HG03565 (cell line): ENCODE data around the gene SRBD1.

ENCODE experiments used
- ATAC-seq: cut with Tn5 transposase; IDR thresholded peaks from one replicate; pipeline ENCODE4 v1.9.1; 2021; ENCODE audit warnings: mild to moderate bottlenecking, moderate library complexity; ENCODE audit not compliant: unreplicated experiment

Gene SRBD1

GRCh38 chr2:45388541-45389100 is 222.4 kb downstream of the SRBD1 start:
- ATAC-seq, result no peak

GRCh38 chr2:45382744-45383143 is 228.3 kb downstream of the SRBD1 start:
- ATAC-seq, result no peak

DNA sequence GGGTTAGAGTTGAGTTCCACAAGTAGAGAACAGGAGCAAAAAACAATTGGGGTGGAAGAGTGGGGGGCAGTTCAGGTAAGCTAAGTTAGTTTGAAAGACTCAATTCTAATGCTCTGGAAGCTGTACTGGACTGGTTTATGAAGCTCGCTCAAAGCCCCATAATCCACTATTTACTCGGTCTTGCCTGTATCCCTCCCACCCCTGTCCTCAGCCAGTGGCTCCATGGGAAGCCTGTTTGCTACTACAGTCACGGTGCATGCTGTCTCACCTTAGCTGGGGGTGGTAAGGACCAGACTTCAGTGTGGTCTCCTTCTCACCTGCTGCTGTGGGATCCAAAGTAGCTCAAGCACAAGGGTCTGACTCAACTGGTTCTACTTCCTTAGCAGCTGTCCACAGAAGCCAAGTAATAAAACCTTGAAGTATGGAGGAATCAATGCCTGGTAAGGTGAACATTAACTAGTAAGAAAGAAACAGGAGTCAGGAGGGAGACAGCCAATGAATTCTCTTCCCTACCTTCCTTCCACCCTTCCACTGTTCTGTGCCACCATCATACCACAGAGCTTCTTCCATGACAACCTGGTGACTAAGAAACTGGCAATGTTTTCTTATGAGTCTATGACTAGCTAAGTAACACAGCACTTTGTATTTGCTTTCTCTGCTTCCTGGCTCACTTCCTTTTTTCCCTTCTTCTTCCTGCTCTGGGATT is 230.8 kb downstream of the SRBD1 start:
- ATAC-seq, result no peak

DNA sequence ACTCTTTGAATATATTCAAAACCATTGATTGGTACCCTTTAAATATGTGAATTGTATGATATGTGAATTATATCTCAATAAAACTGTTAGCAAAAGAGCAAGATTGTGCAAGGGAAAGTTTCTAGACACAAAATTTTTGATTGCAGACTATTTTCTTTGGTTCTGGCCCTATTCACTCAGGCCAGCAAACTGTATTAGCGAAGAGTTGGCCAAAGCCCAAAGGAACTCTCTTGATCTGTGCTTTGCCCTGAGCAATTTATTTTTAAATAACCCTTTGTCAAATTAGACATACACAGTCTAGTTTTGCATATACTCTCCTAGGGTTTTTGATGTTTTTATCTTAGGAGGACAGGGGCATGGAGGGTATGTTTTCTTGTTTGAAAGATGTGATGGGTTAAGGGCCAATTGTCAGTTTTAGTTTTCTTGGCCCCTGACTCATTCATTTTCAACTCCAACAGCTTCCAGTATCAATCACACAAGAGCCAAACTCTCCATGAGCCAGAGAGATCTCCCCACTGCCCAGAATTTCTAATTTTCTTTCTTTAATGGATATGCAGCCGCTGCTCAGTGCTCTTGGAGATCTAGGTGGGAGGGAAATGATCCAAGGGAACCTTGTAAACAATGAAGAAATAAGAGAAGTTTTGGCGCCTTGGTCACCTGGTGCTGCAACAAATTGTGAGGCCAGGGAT is 231.5 kb downstream of the SRBD1 start:
- ATAC-seq, result no peak

DNA sequence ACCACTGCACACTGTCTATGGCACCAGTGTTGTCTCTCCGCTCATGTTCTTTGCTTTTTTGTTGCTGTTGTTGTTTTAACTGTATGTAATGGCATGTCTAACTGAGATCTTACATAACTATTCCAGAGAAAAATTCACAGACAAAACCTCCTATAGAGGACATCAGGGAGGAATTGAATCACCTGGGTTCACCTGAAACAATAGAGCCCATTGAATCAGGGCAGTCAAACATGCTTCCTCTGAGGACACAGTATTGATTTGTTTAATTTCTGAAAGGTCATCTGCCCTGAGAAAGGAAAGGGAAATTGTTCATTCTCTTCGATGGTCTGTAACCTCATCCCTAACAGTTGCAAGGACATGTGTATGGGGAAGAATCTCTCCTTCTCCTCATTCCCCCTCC is 237.5 kb downstream of the SRBD1 start:
- no peak for ATAC-seq

DNA sequence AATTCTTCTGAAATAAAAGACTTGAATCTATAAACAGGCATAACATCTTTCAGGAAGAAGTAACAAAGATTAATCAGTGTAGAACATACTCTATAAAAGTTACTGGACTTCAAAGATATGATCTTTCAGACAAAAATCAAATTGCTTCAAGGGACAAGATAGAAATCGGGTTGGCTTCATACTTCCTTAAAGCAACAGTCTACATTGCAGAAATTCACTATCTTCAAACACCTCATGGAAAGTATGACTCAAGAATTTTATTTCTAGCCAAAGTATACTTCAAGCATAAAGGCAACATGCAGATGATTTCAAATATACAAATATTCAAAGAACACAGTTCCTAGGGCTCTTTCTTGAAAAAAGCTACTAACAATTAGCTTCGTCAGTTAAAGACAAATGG is 240.7 kb downstream of the SRBD1 start:
- no peak for ATAC-seq

- no peak for ATAC-seq
Observed at GRCh38 chr2:45368792-45369191, 242.3 kb downstream of the SRBD1 start.

DNA sequence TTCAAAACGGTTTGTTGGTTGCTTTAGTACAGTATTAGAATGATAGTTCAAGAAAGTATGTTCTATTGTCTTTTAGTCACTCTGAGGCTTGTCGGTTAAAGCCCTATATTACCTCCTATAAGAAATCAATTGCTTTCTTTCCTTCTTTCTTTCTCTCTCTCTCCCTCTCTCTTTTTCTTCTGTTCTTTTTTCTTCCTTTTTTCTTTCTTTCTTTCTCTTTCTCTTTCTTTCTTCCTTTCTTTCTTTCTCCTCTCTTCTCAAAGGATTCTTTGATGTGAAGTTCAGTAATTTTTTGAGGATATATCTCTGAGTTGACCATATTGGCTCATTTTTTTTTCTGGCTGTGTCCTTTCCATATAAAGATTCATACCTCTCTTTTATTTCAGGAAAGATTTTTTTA is 249.4 kb downstream of the SRBD1 start:
- no peak for ATAC-seq

DNA sequence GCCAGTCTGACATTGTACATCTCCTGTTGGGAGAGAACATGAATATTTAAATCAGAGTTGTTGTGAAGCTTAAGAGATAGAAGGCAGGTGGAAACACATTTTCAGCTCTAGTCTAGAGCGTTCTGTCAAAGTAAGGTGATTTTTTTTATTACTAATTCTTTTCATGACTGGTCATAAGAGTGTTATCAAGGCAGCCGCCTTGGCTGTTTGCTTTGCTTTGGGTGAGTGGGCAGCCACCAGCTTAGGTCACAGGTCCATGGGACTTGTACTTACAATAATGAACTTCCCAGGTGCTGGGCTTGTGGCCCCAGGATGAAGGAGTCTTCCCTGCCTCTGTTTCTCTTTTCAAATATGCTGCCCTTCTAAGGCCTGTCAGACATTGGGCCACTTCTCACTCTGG is 256.3 kb downstream of the SRBD1 start:
- no peak for ATAC-seq

- ATAC-seq, result no peak
Observed at GRCh38 chr2:45353879-45354278, 257.2 kb downstream of the SRBD1 start.

GRCh38 chr2:45352506-45352905 is 258.6 kb downstream of the SRBD1 start:
- no peak for ATAC-seq

DNA sequence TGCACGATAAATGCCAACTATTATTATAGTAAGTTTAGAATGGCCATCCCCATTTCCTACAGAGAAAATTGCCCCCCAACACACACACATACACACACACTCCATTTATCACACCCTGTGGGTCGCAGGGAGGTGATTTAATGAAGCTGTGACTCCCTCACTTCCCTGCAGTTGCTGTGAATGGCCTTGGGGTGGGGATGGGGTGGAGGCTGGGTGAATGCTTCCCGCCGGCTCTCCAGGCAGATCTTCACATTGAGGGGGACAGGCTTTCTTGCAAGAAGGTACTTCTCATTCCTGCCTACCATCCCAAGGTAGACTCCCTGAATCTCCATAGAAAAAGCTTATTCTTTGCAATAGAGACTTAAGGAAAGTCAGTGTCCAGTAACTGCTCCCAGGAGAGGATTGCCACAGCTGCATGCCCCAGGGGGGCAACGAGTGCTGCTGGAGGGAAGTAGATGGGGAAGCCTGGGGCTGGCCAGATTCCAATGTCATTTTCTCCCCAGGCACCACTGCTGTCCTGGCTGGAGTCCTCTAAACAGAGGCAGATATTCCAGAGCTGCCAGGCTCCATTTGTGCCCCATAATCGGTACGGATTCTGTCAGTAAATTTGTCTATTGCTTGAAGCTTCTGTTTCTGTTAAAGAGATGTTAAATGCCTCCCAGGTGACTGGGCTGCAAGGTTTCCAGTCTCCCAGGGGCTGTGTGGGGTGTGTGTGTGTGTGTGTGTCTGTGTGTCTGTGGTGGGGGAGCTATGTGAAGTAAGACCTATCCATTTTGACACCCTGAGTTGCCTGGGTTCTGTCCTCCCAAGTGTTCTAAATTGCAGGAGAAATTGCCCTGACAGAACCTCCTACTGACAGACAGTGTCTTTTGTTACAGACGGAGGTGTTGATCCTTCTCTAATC is 265.5 kb downstream of the SRBD1 start:
- no peak for ATAC-seq

DNA sequence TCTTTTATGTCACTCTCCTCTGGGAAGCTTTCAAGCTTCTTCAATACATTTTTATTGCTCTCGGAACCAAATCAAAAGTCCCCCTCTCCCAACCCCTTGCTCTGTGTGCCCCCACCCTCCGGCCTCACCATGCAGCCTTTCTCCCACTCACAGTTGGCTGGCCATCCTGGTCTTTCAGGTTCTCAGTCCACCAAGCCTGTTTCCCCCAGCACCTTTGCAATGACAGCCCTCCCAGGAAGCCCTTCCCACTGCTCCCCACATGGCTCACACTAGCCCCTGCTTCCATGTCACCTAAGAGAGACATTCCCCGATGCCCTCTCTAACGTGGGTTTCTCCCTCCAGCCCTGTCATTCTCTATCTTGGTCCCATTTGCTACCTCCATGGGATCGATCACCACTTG is 266.6 kb downstream of the SRBD1 start:
- ATAC-seq, result no peak

DNA sequence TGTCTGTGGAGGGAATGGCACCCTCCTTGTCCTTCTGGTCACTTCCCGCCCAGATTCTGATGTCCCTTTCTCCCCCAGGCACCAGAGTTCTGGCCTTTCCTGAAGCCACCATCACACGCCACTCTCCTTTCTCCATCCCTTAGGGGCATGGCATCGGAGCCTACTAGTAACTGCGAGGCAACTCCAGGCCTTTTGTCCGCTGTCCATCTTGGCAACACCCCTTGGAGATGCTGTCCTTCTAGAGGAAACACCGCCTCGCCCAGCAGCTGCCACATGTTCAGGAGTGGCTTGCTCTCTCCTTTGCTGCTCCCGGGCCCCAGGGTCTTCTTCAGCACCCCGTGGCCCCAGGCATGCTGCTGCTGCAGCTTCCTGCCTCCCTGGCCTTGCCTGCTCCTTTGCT is 267.0 kb downstream of the SRBD1 start:
- ATAC-seq, result no peak

DNA sequence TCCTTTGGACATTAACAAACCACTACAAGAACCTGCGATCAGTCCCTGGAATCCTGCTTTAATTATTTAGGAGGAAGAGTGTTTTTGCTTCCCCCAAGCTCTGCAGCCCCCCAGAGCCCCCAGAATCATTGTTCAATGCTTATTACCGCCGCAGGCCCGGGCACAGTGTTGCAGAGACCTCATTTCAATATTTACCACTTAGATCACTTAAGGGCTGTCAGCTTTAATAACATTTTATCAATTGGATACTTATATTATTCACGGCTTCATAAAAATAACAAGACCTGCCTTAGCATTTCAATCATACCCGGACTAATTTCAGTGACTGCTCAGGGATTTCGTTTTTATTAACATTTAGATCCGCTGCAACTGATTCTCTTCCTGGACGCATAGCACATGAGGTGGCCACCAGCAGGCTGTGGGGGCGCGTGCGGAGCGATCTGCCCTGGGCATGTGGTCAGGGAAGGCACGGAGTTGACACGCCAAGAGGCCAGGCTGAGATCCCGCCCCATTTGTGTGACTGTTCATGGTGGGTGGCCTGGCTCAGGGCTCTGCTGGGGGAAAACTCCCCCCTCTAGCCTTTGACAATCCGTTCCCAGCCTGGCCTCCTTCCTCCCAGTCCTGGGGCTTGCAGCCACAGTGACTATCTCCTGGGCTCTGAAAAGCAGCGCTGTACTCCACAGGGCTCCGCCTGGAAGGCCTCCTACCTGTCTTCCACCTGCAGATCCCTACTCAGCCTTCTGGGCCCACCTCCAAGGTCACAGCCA is 267.6 kb downstream of the SRBD1 start:
- ATAC-seq, result no peak

- no peak for ATAC-seq
Observed at GRCh38 chr2:45340318-45340717, 270.7 kb downstream of the SRBD1 start.

- ATAC-seq, result no peak
Observed at GRCh38 chr2:45339253-45339652, 271.8 kb downstream of the SRBD1 start.
